GM21576 (cell line): ENCODE results near the gene RIMKLA.

Experiments used
- ATAC-seq: cut with Tn5 transposase; IDR thresholded peaks from one replicate; pipeline ENCODE4 v1.9.1; 2021; ENCODE audit warnings: mild to moderate bottlenecking, moderate library complexity; ENCODE audit not compliant: unreplicated experiment

Gene RIMKLA, protein sequence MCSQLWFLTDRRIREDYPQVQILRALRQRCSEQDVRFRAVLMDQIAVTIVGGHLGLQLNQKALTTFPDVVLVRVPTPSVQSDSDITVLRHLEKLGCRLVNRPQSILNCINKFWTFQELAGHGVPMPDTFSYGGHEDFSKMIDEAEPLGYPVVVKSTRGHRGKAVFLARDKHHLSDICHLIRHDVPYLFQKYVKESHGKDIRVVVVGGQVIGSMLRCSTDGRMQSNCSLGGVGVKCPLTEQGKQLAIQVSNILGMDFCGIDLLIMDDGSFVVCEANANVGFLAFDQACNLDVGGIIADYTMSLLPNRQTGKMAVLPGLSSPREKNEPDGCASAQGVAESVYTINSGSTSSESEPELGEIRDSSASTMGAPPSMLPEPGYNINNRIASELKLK

DNA sequence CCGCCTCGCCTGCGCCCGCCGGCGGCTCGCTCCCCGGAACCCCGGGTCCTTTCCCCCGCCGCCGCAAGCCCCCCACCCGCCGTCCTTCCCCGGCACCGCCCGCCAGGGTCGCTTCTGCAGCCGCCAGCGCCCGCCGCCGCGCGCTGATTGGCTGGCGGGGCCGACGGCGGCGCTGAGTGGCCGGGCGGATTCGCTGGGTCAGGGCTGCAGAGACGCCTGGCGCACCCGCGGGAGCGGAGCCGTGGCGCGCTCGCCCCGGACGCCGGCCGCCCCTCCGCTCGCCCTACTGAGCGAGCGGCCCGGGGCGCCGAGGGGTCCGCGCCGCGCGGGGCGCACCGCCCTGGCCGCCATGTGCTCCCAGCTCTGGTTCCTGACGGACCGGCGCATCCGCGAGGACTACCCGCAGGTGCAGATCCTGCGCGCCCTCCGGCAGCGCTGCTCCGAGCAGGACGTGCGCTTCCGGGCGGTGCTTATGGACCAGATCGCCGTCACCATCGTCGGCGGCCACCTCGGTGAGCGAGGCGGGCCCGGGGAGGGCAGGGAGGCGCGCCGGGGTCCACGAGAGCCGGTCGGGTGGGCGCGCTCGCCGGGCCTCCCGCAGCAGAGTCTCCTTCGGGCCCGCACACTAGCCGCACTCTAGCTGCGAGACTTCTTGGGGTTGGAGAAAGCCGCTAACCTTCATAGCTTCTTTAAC is at the start of gene RIMKLA:
RIMKLA (plus strand) TSS at position 207 of the 694 bp plus-strand sequence; CDS start at position 350, 143 bp downstream.
- ATAC-seq: peak; percentile 70

DNA sequence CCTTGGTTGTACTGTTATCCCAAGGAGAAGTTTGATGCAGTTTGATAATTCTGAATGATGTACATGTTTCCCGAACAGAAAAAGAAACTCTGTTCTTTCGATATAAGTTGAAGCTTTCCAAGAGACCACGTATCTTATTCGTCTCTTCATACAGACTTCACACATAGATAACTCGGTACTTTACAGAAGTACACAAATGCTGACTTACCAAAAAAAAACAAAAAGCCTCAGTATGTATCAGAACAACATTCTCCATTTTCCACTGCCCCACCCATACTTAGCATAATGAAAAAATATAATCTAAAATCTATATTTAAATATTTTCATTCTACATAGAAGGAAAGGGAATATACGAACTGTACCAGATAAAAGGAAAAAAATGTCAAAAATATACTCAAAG is 47.7 kb upstream of the RIMKLA start:
- ATAC-seq: no peak

DNA sequence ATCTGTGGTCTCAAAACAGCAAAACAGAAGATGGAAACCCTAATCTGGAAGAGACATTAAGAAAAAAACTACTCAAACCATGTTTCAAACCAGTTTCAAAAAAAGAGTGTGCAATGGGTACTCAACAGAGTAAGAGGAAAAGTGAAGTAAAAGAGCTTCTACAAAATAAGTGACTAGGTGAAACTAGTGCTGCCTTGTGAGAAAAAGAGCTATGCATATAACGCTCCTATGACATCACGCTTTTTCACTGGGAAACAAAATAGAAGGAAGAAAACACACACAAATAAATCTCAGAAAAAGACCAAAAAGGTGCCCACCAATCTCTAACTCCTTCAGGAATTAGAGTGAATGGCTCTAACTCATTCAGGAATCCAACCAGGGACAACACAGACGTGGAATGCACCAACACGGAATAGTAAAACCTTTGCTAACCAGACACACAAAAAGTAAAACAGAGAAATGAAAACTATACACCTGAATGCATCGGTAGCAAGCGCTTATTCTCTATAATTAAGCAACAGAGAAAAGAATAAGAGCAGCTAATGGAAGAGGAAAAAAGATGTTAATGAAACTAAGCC is 46.8 kb upstream of the RIMKLA start:
- ATAC-seq: peak; percentile 17

DNA sequence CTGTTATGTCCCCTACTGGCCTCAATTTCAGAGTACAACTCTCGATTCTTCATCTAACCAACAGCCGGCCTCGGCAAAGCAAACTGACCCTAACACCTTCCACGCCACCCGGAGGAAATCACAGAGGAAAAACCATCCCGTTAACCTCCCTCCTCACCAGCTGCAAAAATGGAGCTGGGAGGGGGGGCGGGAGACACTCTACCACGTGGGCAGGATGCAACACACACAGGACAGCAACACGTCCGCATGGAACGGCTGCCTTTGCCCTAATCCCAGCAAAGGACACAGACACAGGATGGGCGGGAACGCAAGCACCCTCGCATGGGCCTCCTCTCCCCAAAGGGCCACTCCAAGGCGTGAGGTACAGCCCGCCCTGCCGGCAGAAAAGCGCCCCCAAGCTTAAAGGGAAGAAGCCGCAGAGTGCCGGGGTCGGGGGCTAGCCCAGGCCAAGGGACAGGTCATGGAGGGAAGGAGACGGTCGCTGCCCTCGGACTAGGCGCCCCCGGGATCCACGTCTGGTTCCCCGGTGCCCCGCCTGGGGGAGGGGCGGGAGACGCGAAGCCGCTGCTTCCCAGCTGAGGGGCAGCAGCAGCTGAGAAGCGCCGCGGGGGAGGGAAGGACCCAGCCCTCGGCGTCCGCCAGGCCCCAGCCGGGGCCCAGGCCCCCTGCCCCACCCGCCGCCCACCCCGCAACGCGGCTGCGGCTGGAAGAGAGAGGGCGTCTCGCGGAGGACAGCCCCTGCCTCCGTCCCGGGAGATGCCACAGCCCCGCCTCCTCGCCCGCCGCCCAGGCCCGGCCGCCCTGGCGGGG is 46.1 kb upstream of the RIMKLA start:
- ATAC-seq: peak; percentile 43

DNA sequence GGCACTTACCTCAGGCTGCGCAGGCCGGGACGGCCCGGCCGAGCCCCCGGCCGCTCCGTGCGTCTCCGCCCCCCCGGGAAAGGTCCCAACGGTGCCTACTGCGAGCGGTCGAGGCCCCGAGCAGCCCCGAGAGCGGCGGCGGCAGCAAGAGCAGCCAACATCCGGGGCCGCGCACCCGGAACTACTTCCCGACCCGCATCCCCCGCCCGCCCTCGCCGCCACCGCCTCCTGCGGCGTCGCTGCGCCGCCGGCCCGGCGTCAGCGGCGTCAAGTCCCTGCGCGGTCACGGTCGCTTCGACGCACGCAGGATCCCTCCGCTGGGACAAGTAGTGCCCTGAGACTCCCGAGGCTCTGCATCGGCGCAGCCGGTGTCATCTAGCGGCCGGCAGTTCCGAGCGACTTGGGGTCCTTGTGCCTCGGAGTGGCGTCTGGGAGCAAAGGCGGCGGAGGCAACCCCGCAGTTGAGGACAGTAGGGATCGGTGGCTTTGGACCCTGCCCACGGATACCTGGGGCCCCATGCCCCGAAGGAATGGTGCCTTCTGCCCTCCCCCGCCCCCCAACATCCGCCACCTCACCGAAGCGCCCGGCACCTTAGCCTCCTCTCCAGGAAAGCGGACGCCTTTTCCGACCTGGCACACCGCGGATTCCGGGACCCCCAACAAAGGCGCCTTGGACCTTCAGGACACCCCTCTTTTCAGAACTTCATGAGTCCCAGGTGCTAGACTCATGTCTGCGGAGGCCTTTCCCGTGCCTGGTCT is 45.4 kb upstream of the RIMKLA start, which contains the start of gene FOXJ3:
FOXJ3 (minus strand) TSS at position 186 of the 759 bp plus-strand sequence. CDS start 24,142 bp downstream, outside the sequence.
- peak; percentile 67 for ATAC-seq

DNA sequence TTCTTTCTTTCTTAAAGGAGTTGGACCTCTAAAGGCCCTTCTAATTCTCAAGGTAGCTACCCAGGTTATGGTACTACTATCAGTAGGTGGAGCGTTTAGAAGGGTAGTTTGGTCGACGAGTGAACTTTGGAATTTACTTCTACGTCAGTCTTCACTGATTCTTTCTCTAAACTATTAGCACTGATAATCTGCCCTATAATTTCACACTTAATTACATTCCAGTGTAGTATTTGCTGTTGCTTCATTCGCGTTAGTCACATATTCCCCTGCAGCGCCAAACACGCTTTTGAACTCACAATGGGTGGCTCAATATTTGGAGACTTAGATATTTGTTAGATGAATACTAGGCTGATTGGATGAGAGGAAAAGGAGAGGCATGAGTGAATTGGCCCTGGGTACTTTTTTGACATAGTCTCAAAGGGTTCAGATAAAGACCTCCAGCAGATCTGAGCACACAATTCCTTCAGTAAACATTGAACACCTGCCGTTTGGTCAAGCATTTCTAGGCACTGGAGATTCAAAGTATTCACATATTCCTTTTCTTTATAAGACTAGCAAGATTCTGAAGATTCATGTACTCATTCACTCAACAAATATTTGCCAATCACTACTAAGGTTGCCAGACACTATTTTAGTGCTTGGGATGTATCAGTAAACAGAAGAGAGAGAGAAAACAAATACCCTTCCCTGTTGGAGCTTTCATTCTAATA is 44.6 kb upstream of the RIMKLA start:
- ATAC-seq: no peak

DNA sequence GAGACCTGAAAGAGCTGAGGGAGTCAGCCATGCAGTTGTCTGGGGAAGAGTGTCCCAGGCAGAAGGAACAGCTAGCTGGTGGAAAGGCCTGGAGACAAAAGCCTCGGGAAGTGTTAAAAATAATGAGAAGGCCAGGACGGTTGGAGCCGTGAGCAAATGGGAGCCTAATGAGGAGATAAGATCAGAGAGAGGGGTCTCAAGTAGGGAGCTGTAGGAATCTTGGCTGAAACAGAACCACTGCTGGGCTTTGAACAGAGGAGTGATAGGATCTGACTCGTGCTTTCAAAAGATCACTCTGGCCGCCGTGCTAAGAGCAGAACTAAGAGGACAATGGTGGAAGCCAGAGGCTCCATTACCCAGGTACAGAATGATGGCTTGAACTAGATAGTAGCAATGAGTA is 43.6 kb upstream of the RIMKLA start:
- no peak for ATAC-seq

DNA sequence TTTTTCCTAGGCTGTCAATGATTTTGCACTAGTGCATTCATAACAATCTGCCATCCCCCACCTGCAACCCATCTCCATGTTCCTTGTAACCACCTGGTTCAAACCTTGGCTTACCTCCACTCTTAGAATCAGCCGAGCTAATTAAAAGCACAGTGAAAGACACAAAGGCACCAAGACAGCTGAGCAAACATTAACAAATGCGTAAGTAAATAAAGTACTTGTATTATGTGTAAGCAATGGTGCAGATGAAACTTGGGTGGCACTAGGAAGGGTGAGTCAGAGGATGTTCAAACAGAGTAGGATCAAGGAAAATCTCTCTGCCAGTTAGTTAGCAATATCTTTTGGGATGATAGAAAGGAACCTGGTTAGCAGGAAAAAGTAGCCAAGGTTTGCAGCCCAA is 40.5 kb upstream of the RIMKLA start:
- ATAC-seq: no peak

DNA sequence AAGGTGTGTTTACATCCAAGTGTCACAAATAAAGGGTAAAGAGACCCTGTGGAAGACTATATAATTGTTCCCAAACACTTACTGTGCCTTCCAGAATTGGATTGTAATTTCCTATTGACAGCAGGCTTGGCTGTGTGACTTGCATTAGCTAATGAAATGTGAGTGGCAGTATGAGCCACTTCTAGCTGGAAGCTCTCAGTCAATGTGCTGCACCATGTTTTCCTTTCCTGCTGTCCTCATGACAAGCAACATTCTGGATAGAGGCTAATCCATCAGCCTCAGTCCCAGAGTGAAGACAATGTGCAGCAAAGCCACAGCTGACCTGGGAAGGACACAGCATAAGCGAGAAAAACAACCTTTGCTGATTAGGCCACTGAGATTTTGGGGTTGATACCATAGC is 39.7 kb upstream of the RIMKLA start:
- no peak for ATAC-seq

DNA sequence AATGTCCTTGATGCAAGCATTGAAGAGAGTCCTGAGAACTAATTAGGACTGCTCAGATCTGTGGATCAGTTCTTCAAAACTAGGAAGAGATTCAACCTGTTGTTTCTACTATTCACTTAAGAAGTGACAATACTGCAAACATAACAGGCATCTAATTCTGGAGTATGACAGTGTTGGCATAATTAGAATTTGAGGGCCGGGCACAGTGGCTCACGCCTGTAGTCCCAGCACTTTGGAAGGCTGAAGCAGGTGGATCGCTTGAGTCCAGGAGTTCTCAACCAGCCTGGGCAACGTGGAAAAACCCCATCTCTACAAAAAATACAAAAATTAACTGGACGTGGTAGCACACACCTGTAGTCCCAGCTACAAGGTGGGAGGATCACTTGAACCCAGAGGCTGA is 37.5 kb upstream of the RIMKLA start:
- ATAC-seq: no peak

DNA sequence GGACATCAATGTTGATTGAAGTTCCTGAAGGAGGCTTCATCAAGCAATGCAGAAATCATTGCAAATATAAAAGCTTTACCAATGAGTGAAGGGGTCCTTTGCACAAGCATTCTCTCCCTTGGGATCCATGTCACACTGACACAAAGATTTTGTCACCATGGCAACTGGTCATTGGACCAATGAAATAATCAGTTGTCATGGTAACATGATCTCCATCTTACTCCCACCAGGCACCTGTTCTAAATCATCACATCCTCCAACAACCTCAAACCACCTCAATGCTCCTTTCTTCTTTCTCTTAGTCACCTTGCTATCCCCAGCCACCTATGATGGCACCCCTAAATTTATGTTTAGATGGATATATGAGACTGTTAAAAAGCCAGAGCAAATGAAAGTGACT is 32.1 kb upstream of the RIMKLA start:
- no peak for ATAC-seq

DNA sequence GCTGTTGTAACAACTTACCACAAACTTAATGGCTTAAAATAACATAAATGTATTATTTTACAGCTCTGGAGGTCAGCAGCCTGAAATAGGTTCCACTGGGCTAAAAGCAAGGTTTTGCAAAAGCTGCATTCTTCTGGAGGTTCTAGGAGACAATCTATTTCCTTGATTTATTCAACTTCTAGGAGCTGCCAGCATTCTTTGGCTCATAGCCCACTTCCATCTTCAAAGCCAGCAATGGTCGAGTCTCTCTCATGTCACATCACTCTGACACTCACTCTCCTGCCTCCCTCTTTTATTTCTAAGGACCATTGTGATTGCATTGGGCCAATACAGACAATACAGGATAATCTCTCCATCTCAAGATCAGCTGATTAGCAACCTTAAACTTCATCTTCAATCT is 30.5 kb upstream of the RIMKLA start:
- ATAC-seq: no peak

DNA sequence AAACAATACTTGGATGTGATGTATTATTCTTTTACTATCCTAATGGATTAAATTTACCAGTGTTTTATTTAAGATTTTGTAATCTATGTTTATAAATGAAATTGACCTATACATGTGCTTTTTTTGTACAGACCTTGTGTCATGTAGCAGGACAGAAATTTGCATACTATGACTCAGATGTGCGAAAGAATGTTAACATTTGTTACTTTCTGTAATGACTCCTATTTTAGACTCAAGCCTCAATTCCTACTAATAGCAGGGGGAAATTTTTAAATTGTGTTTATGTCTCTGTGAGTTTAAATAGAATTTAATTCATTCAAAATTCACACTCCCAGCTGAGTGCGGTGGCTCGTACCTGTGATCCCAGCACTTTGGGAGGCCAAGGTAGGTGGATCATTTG is 21.8 kb upstream of the RIMKLA start:
- ATAC-seq: no peak

DNA sequence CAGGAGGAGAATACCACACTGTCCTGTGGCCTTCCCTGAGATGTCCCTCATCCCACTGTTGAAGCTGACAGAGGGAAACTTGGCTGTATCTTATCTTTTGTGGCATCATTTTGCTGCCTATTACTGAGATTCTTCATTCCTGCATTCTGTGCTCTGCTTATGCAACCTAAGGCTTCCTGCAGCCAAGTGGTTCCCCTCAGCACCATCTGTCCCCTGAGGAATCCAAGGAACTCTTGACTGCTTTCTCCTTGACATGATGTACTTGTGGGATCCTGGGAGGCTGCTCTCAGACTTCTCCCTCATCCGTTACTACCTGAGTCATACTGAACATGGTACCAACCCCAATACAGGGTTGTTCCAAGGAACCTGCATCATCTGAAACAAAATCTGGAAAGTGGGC is 21.1 kb upstream of the RIMKLA start:
- ATAC-seq: no peak

DNA sequence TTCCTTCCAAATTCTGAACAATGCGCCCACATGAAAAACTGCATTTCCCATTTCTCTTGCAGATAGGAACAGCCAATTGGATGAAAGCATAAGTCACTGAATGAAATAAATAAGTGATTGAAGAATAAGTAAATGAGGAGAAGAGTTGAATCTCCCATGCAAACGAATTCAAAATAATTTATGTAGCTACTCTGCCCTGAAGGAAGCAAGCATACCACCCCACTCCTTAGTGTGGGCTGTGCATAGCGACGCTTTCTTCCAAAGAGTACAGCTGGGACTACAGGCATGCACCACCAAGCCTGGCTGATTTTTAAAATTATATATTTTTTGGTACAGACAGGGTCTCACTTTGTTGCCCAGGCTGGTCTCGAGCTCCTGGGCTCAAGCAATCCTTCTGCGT is 16.5 kb upstream of the RIMKLA start:
- no peak for ATAC-seq

DNA sequence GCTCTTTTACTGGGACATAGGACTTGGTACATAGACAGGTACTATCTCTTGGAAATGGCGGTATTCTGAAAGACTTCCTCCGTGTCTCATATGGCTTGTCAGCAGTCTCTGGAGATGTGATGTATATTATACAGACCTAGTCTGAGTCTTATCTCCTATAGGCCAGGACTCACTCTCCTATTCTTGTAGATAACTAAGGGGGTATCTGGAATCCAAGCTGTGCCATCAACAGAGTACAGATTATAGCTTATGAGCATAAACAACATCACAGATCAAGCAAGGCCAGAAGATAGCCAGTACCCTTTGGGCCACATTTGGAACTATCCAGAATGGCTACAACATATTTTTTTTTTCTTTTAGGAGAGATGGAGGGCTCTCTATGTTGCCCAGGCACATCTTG is 16.1 kb upstream of the RIMKLA start:
- ATAC-seq: no peak

DNA sequence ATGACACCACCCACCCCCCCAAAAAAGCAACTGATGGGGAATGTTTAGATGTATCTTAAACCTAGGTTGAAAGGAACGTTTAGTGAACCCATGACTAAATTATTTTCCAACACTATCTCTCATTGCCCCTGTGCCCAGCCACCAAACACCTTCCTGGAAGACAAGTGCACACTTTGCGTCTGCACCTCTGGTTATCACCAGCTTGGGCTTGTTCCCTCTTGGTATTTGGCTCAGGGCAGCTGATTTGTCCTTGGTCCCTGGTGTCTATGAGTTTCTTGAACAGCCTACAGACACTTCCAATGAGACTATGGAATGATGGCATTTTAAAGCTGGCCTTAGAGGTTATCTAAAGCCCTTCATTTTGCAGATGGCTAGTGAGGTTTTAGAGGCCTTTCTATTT is 15.5 kb upstream of the RIMKLA start:
- no peak for ATAC-seq

DNA sequence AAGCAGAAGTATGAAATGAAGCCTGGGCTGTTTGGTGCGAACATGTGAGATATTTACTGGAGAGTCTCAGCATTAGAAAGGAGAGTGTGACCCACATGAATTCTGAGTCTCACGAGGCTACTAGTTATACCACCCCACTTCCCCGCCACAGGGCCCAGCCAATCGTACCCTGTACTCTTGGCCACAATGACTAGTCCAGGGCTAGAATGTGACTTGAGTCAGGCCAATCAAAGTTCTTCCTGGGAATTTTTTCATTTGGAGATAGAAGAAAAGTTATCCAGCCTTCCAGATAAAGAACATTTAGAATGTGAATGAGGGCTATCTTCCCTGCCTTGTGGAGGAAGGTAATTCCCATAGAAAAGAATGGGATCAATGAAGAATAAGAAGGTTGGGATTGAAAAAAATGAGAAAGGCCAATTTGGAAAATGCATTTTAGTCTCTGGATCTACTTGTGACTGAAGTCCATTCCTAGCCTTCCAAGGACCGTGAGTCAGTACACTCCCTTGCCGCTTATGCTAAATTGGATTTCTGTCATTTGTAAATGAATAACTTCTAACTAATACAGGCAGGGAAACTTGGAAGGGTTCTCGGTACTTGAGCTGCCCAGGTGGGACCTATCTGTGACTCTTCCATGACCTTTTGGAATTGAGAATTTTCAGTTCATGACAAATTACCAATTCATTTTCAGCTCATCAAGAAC is 12.3 kb upstream of the RIMKLA start:
- ATAC-seq: no peak

DNA sequence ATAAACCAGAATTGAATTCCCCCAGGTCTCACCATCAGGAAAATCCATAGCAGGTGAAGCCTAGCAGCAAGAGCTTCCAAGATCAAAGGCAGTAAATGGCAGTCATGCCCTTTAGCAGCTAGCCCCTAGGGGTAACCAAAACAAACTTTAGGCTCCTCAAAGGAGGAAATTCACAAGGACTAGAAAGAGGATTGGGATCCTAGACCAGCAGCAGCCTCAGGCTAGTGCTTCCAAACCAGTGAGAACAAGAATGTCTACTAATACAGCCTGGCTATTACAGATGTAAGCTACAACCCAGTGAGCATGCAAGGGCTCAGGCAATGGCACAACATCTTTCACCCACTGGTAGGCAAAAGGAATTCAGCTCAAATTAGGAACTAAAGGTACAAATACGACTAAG is 11.1 kb upstream of the RIMKLA start:
- no peak for ATAC-seq
